GM18873 (cell line): ENCODE results near the gene NKAP.

Experiments used
- ATAC-seq: cut with Tn5 transposase; IDR thresholded peaks from one replicate; pipeline ENCODE4 v1.9.1; 2021; ENCODE audit warnings: mild to moderate bottlenecking, moderate library complexity, moderate number of reproducible peaks; ENCODE audit not compliant: unreplicated experiment, low FRiP score

The NKAP gene

GRCh38 chrX:119871599-119872395 lies 71.8 kb downstream of the NKAP start, which contains the start of the genes NDUFA1 and RNF113A:
TSS of gene NDUFA1 (plus strand) at chrX:119871832. CDS start at chrX:119871912, 80 bp downstream.
TSS of gene RNF113A (minus strand) at chrX:119871733. CDS start at chrX:119871613, 120 bp downstream.
- ATAC-seq, result peak; percentile 81

- ATAC-seq, result peak; percentile 30
Measured at GRCh38 chrX:119871245-119871598, 72.3 kb downstream of the NKAP start.
